Astrocyte of the spinal cord (primary cell): ENCODE measurements around the gene NMRK2.

ENCODE experiments used
- DNase-seq: peaks from one replicate; pipeline ENCODE4 v3.0.0; 2011; ENCODE audit warnings: low read depth, low spot score
- H3K4me3 ChIP-seq: 2 replicates; pipeline ENCODE4 v1.5.1; 2011; ENCODE audit warnings: low read depth, mild to moderate bottlenecking, low read length, moderate library complexity
- in situ Hi-C: cut with HindIII; loops from 2 replicates; pipeline ENCODE4 v1.10.0; 2017; ENCODE audit warnings: low sequenced_read_pairs
- TF ChIP-seq, protein P1 (sequence below): IDR thresholded peaks from 2 replicates; pipeline ENCODE4 v1.5.1; 2012; ENCODE audit warnings: low read depth, mild to moderate bottlenecking, low read length, inconsistent platforms

The NMRK2 gene

GRCh38 chr19:3983542-3983914 is 50.7 kb downstream of the NMRK2 start:
- H3K4me3 ChIP-seq = peak overlapping the region; percentile 84
- DNase-seq = no peak
- TF ChIP-seq, protein P1, sequence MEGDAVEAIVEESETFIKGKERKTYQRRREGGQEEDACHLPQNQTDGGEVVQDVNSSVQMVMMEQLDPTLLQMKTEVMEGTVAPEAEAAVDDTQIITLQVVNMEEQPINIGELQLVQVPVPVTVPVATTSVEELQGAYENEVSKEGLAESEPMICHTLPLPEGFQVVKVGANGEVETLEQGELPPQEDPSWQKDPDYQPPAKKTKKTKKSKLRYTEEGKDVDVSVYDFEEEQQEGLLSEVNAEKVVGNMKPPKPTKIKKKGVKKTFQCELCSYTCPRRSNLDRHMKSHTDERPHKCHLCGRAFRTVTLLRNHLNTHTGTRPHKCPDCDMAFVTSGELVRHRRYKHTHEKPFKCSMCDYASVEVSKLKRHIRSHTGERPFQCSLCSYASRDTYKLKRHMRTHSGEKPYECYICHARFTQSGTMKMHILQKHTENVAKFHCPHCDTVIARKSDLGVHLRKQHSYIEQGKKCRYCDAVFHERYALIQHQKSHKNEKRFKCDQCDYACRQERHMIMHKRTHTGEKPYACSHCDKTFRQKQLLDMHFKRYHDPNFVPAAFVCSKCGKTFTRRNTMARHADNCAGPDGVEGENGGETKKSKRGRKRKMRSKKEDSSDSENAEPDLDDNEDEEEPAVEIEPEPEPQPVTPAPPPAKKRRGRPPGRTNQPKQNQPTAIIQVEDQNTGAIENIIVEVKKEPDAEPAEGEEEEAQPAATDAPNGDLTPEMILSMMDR = no peak
- in situ Hi-C loops = no loop called here

GRCh38 chr19:3983936-3984583 is 51.2 kb downstream of the NMRK2 start:
- peak overlapping the region; percentile 84 for H3K4me3 ChIP-seq
- DNase-seq = peak; percentile 33
- TF ChIP-seq, protein P1 = no peak
- in situ Hi-C loops = no loop called here

DNA sequence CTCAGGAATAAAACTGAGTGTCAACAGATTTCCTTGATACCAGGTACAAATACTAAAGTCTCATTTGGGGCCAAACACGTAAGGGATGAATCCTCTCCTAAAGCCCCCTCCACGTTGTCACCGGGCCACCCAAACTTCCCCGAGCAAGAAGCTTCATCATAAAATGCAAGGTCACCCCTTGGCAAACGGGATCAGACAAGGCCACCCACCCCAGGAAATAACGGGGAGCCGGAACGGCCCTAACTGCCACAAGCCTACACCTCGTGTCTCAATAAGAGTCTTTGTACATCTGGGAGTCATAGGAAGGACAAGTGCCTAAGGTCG is 51.7 kb downstream of the NMRK2 start:
- TF ChIP-seq, protein P1 = no peak
- no peak for DNase-seq
- in situ Hi-C loops = no loop called here
- H3K4me3 ChIP-seq = peak overlapping the region; percentile 84

- H3K4me3 ChIP-seq = peak within 1 kb of the TSS; percentile 84
- peak; percentile 87 for DNase-seq
- in situ Hi-C loops = no loop called here
- TF ChIP-seq, protein P1 = no peak
Measured at GRCh38 chr19:3984908-3985642, 52.2 kb downstream of the NMRK2 start, which contains the start of gene EEF2. EEF2 (minus strand) TSS chr19:3985463; CDS start chr19:3985380, 83 bp downstream.

DNA sequence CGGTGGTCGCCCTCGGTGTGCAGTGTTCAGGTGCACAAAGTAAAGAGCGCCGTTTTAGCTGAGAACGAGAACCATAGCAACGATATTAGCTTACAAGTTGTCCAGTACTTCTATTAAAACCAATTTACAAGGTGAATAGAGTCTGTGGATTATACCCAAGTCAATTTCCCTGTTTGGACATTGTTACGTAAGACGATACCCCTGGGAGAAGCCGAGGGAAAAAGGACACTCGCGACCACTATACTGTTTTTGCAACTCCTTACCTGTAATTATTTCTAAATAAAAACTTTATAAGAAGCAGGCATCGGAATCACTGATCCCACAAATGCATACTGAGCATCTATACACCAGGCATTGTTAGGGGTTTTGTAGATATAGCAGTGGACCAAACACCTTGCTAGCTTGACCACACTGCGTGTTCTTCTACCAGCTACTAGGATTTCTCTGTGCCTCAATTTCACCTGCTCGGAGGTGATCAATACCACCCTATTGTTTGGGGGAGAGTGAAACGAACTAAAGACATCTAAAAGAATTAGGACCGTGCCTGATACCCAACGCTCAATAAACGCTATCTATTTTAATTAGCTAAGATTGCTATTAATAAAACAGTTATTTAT is 52.9 kb downstream of the NMRK2 start:
- H3K4me3 ChIP-seq = peak overlapping the region; percentile 84
- TF ChIP-seq, protein P1 = no peak
- DNase-seq = no peak
- in situ Hi-C loops = no loop called here

DNA sequence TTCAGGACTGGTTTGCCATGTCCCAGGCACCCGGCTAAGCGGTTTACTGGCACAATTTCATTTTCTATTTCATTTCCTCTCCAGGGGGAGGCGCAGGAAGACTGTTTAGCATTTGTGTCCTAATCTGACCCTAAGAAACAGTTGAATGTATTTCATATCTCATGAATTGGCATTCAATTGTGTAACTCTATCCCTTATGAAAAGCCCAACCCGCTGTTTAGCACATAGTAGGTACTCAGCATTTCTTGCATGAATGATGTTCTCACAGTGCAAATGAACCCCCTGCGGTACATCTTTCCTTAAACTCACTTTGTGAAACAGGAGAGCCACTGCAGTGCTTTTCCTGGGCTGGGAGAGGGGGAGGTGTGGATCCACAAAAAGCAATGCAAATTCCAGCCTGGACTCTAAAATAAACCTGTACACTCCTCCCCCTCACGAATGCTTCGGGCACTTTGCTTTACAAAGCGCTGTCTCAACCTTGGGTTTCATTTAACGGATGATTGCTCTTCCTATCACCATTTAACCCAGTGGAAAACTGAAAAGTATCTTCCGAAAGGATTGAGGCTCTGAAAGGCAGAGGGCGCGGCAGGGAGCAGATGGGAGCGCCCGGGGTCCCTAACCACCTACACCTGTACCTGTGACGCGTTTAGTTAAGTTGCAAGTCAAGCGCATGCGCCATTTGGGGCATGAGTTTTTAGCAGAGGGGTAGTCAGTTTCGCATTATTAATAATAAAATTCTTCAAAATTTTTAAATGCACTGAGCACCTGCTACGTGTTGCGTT is 53.6 kb downstream of the NMRK2 start:
- peak overlapping the region; percentile 84 for H3K4me3 ChIP-seq
- in situ Hi-C loops = no loop called here
- TF ChIP-seq, protein P1 = peak; percentile 56
- DNase-seq = peak; percentile 77
